ENCODE measurements around the gene CTNND1.

Gene CTNND1

GRCh38 chr11:57778318-57779037, 16.9 kb downstream of the CTNND1 start:
- H3K4me3 ChIP-seq = peak overlapping the region; percentile 74

GRCh38 chr11:57779276-57779675, 17.7 kb downstream of the CTNND1 start:
- Histone ChIP-seq H3K9ac (ENCODE audit: insufficient read length) (peak overlapping the region; percentile 58), H3K36me3 (ENCODE audit: insufficient read depth, low read length) (0 out of 2 replicates have a peak, but pooled peaks cover 12% of the 10 kb centered on the region), H3K9me3 (ENCODE audit: low read depth, low read length) (no peaks in the 10 kb centered on the region), H3K4me3 (peak overlapping the region; percentile 74), H3K27ac (peak overlapping the region; percentile 97)
- TF ChIP-seq POLR2AphosphoS5 (IDR thresholded peaks at IDR 0.05; ENCODE audit: borderline replicate concordance, low read depth, low read length) = no peak
- TF ChIP-seq EZH2 (IDR thresholded peaks at IDR 0.05) = no peak
- TF ChIP-seq FOXP2 (optimal IDR thresholded peaks at IDR 0.05; ENCODE audit: control extremely low read depth, extremely low read length, insufficient read depth) = no peak
- DNase-seq (ENCODE audit: low read depth, low spot score) = no peak

More at GRCh38 chr11:57778318-57779037, 16.9 kb downstream of the CTNND1 start:
- peak; percentile 99 for DNase-seq (ENCODE audit: low read depth, low spot score)
- TF ChIP-seq EZH2 (IDR thresholded peaks at IDR 0.05) (no peak), FOXP2 (optimal IDR thresholded peaks at IDR 0.05; ENCODE audit: control extremely low read depth, extremely low read length, insufficient read depth) (peak; percentile 99), POLR2AphosphoS5 (IDR thresholded peaks at IDR 0.05; ENCODE audit: borderline replicate concordance, low read depth, low read length) (peak; percentile 55; the same call in 1 of the 2 replicates)
- Histone ChIP-seq H3K9me3 (ENCODE audit: low read depth, low read length) (no peaks in the 10 kb centered on the region), H3K36me3 (ENCODE audit: insufficient read depth, low read length) (0 out of 2 replicates have a peak, but pooled peaks cover 12% of the 10 kb centered on the region), H3K9ac (ENCODE audit: insufficient read length) (peak overlapping the region; percentile 69), H3K27ac (peak overlapping the region; percentile 97)

GRCh38 chr11:57781529-57781943, 19.9 kb downstream of the CTNND1 start:
- Histone ChIP-seq H3K36me3 (ENCODE audit: insufficient read depth, low read length) (0 out of 2 replicates have a peak, but pooled peaks cover 12% of the 10 kb centered on the region), H3K27ac (no peak overlapping the region), H3K9ac (ENCODE audit: insufficient read length) (no peak overlapping the region), H3K9me3 (ENCODE audit: low read depth, low read length) (no peaks in the 10 kb centered on the region), H3K4me3 (no peak overlapping the region)
- TF ChIP-seq EZH2 (IDR thresholded peaks at IDR 0.05) (no peak), POLR2AphosphoS5 (IDR thresholded peaks at IDR 0.05; ENCODE audit: borderline replicate concordance, low read depth, low read length) (no peak), FOXP2 (optimal IDR thresholded peaks at IDR 0.05; ENCODE audit: control extremely low read depth, extremely low read length, insufficient read depth) (no peak)
- DNase-seq (ENCODE audit: low read depth, low spot score) = no peak

- DNase-seq (ENCODE audit: low read depth, low spot score) = no peak
- 0 out of 2 replicates have a peak, but pooled peaks cover 12% of the 10 kb centered on the region for H3K36me3 ChIP-seq (ENCODE audit: insufficient read depth, low read length)
- H3K4me3 ChIP-seq = no peak overlapping the region
- H3K9ac ChIP-seq (ENCODE audit: insufficient read length) = no peak overlapping the region
- H3K9me3 ChIP-seq (ENCODE audit: low read depth, low read length) = no peaks in the 10 kb centered on the region
- TF ChIP-seq POLR2AphosphoS5 (IDR thresholded peaks at IDR 0.05; ENCODE audit: borderline replicate concordance, low read depth, low read length) (no peak), FOXP2 (optimal IDR thresholded peaks at IDR 0.05; ENCODE audit: control extremely low read depth, extremely low read length, insufficient read depth) (no peak), EZH2 (IDR thresholded peaks at IDR 0.05) (no peak)
- no peak overlapping the region for H3K27ac ChIP-seq
Observed at GRCh38 chr11:57785072-57785471, 23.5 kb downstream of the CTNND1 start.

- H3K4me3 ChIP-seq = no peak overlapping the region
- no peak for DNase-seq (ENCODE audit: low read depth, low spot score)
- no peaks in the 10 kb centered on the region for H3K9me3 ChIP-seq (ENCODE audit: low read depth, low read length)
- no peak overlapping the region for H3K9ac ChIP-seq (ENCODE audit: insufficient read length)
- TF ChIP-seq EZH2 (IDR thresholded peaks at IDR 0.05) (no peak), FOXP2 (optimal IDR thresholded peaks at IDR 0.05; ENCODE audit: control extremely low read depth, extremely low read length, insufficient read depth) (no peak), POLR2AphosphoS5 (IDR thresholded peaks at IDR 0.05; ENCODE audit: borderline replicate concordance, low read depth, low read length) (no peak)
- 0 out of 2 replicates have a peak overlapping the region, but pooled peaks have one; percentile 11 for H3K27ac ChIP-seq
- H3K36me3 ChIP-seq (ENCODE audit: insufficient read depth, low read length) = peaks cover 7% of the 10 kb centered on the region; the same call in 1 of the 2 replicates
Observed at GRCh38 chr11:57786436-57786835, 24.8 kb downstream of the CTNND1 start.

GRCh38 chr11:57787006-57787604, 25.5 kb downstream of the CTNND1 start:
- peak overlapping the region; percentile 11; the same call in 1 of the 2 replicates for H3K27ac ChIP-seq
- peaks cover 7% of the 10 kb centered on the region; the same call in 1 of the 2 replicates for H3K36me3 ChIP-seq (ENCODE audit: insufficient read depth, low read length)
- H3K9me3 ChIP-seq (ENCODE audit: low read depth, low read length) = no peaks in the 10 kb centered on the region
- no peak for TF ChIP-seq EZH2 (IDR thresholded peaks at IDR 0.05)
- TF ChIP-seq FOXP2 (optimal IDR thresholded peaks at IDR 0.05; ENCODE audit: control extremely low read depth, extremely low read length, insufficient read depth) = no peak
- TF ChIP-seq POLR2AphosphoS5 (IDR thresholded peaks at IDR 0.05; ENCODE audit: borderline replicate concordance, low read depth, low read length) = no peak
- no peak overlapping the region for H3K4me3 ChIP-seq
- no peak overlapping the region for H3K9ac ChIP-seq (ENCODE audit: insufficient read length)
- DNase-seq (ENCODE audit: low read depth, low spot score) = no peak

- Histone ChIP-seq H3K4me3 (no peak overlapping the region), H3K27ac (peak overlapping the region; percentile 68; the same call in 1 of the 2 replicates), H3K9ac (ENCODE audit: insufficient read length) (no peak overlapping the region), H3K36me3 (ENCODE audit: insufficient read depth, low read length) (peaks cover 8% of the 10 kb centered on the region; the same call in 1 of the 2 replicates), H3K9me3 (ENCODE audit: low read depth, low read length) (no peaks in the 10 kb centered on the region)
- DNase-seq (ENCODE audit: low read depth, low spot score) = no peak
- TF ChIP-seq FOXP2 (optimal IDR thresholded peaks at IDR 0.05; ENCODE audit: control extremely low read depth, extremely low read length, insufficient read depth) (no peak), EZH2 (IDR thresholded peaks at IDR 0.05) (no peak), POLR2AphosphoS5 (IDR thresholded peaks at IDR 0.05; ENCODE audit: borderline replicate concordance, low read depth, low read length) (no peak)
Observed at GRCh38 chr11:57787920-57788702, 26.5 kb downstream of the CTNND1 start.
